Measurements from ENCODE around the gene EDDM3A.

The EDDM3A gene

DNA sequence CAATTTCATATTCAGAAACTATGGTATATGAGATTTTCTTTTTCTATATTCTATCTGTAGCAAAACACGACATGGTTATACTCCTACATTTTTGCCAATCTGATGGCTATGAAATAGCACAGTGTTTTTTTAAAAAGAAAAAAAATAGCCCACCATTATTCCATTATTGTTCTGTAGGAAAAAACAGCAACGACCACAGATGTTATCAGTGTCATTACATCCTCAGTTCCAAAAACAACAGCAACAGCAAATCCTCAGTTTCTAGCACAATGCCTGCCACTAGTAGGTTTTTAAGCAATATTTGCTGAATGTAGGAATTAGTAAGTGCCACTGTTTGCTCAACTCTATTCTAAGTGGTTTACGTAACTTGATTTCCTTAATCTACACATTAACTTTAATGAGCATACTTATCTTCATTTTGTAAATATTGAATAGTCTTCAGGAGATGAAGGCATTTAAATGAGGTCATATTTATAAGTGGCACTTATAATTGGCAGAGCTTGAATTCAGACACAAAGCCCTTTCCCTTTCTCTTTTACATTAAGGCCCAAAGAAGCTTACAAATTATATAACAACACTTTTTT lies 43.6 kb downstream of the EDDM3A start:
- no peak for DNase-seq (ENCODE audit: low read depth in 2 of 2)

DNA sequence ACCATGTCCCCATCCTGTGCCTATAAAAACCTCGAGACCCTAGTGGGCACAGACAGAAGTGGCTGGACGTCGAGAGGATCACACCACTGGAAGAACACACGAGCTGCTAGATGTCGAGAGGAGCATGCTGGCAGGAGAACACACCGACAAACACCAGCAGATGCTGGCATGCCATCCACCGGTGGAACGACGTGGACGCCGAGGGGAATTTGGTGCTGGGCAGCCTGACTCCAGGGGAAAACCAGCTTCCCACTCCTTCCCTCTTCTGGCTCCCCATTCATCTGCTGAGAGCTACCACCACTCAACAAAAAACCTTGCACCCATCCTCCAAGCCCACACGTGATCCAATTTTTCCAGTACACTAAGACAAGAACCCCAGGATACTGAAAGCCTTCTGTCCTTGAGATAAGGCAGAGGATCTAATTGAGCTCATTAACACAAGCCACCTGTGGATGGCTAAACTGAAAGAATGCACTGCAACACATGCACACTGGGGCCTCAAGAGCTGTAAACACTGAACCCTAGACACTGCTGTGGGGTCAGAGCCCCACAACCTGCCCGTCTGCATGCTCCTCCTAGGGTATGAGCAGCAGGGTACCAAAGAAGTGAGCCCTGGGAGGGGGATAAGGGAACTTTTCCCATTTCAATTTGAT lies 44.9 kb downstream of the EDDM3A start:
- no peak for DNase-seq (ENCODE audit: low read depth in 2 of 2)

DNA sequence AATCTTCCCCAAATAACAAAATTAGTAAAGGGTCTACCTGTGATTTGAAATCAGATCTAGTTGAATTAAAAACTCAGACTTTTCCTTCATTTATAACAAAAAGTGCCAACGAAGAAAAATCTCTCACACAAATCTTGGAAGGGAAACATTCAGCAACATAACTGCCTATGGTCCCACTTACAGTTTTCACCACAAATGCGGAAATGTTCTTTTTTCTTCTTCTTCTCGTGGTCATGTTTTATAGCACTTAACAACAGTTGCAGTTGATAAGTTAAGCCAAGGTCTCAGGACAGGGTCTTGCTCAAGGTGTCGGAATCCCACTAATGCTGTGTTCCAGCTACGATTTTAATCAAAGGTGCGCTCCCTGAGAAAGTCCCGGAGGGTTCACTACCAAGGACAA lies 45.5 kb downstream of the EDDM3A start:
- no peak for DNase-seq (ENCODE audit: low read depth in 2 of 2)

DNA sequence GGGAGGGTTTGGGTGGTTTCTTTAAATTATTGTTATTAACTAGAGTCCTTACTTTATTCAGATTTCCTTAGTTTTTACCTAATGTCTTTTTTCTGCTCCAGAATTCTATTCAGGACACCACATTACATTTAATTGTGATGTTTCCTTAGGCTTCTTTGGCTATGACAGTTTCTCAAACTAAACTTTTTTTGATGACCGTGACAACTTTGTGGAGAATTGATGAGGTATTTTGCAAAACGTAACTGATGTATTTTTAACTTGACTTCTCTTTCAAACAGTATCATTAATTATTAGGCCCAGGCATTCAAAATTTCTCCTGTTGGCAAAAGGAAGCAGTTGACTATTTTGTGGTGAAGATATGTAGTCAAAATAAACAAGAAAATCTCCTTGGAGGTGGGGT lies 45.9 kb downstream of the EDDM3A start:
- DNase-seq (ENCODE audit: low read depth in 2 of 2), result no peak

DNA sequence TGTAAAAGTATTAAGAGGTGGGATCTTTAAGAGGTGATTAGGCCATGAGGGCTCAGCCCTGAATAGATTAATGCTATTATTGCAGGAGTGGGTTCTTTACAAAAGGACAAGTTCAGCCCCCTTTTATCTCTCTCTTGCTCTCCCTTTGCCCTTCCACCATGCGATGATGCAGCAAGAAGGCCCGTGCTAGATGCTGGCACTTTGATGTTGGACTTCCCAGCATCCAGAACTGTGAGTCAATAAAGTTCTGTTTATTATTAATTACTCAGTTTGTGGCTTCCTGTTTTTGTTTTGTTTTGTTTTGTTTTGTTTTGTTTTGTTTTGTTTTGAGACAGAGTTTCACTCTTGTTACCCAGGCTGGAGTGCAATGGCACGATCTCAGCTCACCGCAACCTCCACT lies 46.9 kb downstream of the EDDM3A start:
- no peak for DNase-seq (ENCODE audit: low read depth in 2 of 2)

DNA sequence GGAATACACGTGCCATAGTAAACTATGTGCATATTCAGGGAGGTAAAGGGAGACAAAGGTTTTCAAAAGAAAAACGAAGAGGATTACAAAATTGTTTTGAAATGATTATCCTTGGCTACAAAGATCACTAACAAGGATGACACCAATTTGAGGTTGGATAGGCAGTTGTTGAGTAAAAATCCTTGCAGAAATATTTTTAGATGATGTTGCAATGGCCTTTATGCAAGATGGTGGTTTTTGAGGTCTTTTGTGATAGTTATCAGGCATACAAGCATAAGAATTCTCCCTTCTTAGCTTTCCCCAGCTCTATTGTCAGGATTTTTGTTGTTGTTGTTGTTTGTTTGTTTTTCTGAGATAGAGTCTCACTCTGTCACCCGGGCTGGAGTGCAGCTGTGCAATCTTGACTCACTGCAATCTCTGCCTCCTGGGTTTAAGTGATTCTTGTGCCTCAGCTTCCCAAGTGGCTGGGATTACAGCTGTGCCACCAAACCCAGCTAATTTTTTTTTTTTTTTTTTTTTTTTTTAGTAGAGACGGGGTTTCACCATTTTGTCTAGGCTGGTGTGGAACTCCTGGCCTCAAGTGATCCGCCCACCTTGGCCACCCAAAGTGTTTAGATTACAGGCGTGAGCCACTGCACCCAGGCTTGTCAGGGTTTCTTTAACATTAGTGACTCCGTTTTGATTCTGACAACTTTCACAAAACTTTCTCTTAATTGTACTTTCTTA lies 49.1 kb downstream of the EDDM3A start:
- no peak for DNase-seq (ENCODE audit: low read depth in 2 of 2)

DNA sequence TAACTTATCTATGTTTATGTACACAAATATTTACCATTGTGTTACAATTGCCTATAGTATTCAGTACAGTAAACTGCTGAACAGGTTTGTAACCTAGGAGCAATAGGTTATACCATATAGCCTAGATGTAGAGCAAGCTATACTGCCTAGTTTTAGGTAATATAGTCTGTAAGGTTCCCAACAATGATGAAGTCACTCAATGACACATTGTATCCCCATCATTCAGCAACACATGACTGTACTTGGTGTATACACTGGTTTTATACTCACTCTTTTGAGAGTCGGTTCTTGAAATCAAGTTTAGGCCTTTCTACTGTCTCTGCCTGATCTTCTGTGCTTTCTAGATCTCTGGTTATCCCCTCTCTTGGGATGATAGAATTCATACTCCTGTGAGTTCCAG lies 51.5 kb downstream of the EDDM3A start:
- DNase-seq (ENCODE audit: low read depth in 2 of 2), result no peak
